Muscle layer of duodenum (tissue), 2 donors: Measurements from ENCODE around the gene PTCHD1.

Experiments used
- H3K27ac ChIP-seq: one replicate; pipeline ENCODE4 v1.7.0; 2013; ENCODE audit warnings: mild to moderate bottlenecking, low read length
- H3K27me3 ChIP-seq: one replicate; pipeline ENCODE4 v1.7.0; 2013; ENCODE audit warnings: low read depth, mild to moderate bottlenecking, control low read depth, low read length
- H3K36me3 ChIP-seq, 2 donors: one replicate each; pipeline ENCODE4 v1.7.0; 2013; ENCODE audit warnings: low read length in 2 of 2, control low read depth in 1 of 2, mild to moderate bottlenecking in 1 of 2; ENCODE audit not compliant: insufficient read depth in 2 of 2, control insufficient read depth in 1 of 2
- H3K4me1 ChIP-seq, 2 donors: one replicate each; pipeline ENCODE4 v1.7.0; 2013; ENCODE audit warnings: low read length in 2 of 2, mild to moderate bottlenecking in 2 of 2, control low read depth in 1 of 2, moderate library complexity in 1 of 2; ENCODE audit not compliant: insufficient read depth in 2 of 2, control insufficient read depth in 1 of 2
- H3K4me3 ChIP-seq, 2 donors: one replicate each; pipeline ENCODE4 v1.7.0; 2013; ENCODE audit warnings: low read length in 2 of 2, low read depth in 1 of 2, mild to moderate bottlenecking in 1 of 2
- H3K9me3 ChIP-seq, 2 donors: one replicate each; pipeline ENCODE4 v1.7.0; 2013; ENCODE audit warnings: low read length in 2 of 2, control low read depth in 1 of 2, mild to moderate bottlenecking in 1 of 2; ENCODE audit not compliant: control insufficient read depth in 1 of 2
- donor health status: healthy.

PTCHD1 gene

GRCh38 chrX:23365541-23365940 is 30.9 kb downstream of the PTCHD1 start:
- Histone ChIP-seq H3K27ac (no peak overlapping the region), H3K27me3 (no peaks in the 10 kb centered on the region), H3K4me1 (no peaks in the 10 kb centered on the region), H3K4me3 (no peak overlapping the region), H3K36me3 (no peaks in the 10 kb centered on the region), H3K9me3 (no peaks in the 10 kb centered on the region)

GRCh38 chrX:23366914-23367313 is 32.3 kb downstream of the PTCHD1 start:
- no peaks in the 10 kb centered on the region for H3K4me1 ChIP-seq
- H3K4me3 ChIP-seq: no peak overlapping the region
- no peaks in the 10 kb centered on the region for H3K36me3 ChIP-seq
- no peak overlapping the region for H3K27ac ChIP-seq
- H3K9me3 ChIP-seq: no peaks in the 10 kb centered on the region
- H3K27me3 ChIP-seq: no peaks in the 10 kb centered on the region

GRCh38 chrX:23369027-23369426 is 34.4 kb downstream of the PTCHD1 start:
- Histone ChIP-seq H3K4me3 (no peak overlapping the region), H3K27me3 (no peaks in the 10 kb centered on the region), H3K4me1 (peaks cover 0 to 14% of the 10 kb centered on the region in 2 donors), H3K27ac (no peak overlapping the region), H3K9me3 (no peaks in the 10 kb centered on the region), H3K36me3 (no peaks in the 10 kb centered on the region)

GRCh38 chrX:23372220-23372902 is 37.7 kb downstream of the PTCHD1 start:
- no peaks in the 10 kb centered on the region for H3K9me3 ChIP-seq
- H3K4me1 ChIP-seq: peaks cover 0 to 17% of the 10 kb centered on the region in 2 donors
- no peak overlapping the region for H3K4me3 ChIP-seq
- no peaks in the 10 kb centered on the region for H3K27me3 ChIP-seq
- no peaks in the 10 kb centered on the region for H3K36me3 ChIP-seq
- no peak overlapping the region for H3K27ac ChIP-seq

- Histone ChIP-seq H3K36me3 (no peaks in the 10 kb centered on the region), H3K4me1 (peaks cover 0 to 17% of the 10 kb centered on the region in 2 donors), H3K9me3 (no peaks in the 10 kb centered on the region), H3K4me3 (no peak overlapping the region), H3K27ac (no peak overlapping the region), H3K27me3 (no peaks in the 10 kb centered on the region)
Measured at GRCh38 chrX:23373129-23373804, 38.6 kb downstream of the PTCHD1 start.

GRCh38 chrX:23374291-23374690 is 39.6 kb downstream of the PTCHD1 start:
- Histone ChIP-seq H3K36me3 (no peaks in the 10 kb centered on the region), H3K27ac (no peak overlapping the region), H3K4me3 (no peak overlapping the region), H3K4me1 (peaks cover 0 to 17% of the 10 kb centered on the region in 2 donors), H3K9me3 (no peaks in the 10 kb centered on the region), H3K27me3 (no peaks in the 10 kb centered on the region)

DNA sequence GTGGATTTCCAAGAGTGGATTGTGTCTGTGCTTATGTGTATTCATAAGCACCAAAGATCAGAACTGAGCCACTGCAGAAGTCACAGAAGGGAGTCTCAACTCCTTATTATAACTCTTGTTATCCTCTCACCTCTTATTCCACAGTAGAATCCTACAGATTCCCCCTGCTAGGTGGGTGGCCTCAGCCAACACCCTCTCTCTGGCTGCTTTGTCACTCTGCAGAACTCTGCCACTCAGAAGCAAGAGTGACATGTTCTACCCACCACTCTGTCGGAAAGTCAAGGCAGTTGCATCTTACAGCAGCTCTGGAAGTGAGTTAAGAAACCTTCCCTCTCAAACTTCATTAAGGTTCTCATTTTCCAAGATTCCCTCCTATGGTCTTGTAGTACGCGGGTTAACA is 41.9 kb downstream of the PTCHD1 start:
- peaks cover 0 to 17% of the 10 kb centered on the region in 2 donors for H3K4me1 ChIP-seq
- H3K27me3 ChIP-seq: no peaks in the 10 kb centered on the region
- no peaks in the 10 kb centered on the region for H3K36me3 ChIP-seq
- no peaks in the 10 kb centered on the region for H3K9me3 ChIP-seq
- no peak overlapping the region for H3K4me3 ChIP-seq
- no peak overlapping the region for H3K27ac ChIP-seq

DNA sequence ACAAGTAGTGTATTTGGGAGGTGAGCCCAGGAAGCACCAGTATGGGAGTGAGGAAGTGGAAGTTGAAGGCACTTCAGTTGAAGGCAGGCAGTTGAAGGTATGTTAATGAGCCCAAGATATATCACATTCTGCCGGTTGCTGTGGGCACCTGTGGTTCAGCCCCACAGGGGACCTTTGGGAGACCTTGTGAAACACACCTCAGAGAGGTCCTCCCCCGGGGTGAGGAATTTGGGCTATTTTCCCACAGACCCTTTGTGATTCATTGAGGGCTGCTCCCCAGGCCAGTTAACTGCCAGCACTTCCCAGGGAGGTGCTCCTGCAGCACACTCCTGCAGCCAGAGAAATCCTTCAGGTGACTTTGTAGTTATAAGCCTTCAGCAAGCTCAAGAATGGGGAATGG is 45.9 kb downstream of the PTCHD1 start:
- H3K27ac ChIP-seq: no peak overlapping the region
- H3K27me3 ChIP-seq: no peaks in the 10 kb centered on the region
- H3K9me3 ChIP-seq: no peaks in the 10 kb centered on the region

GRCh38 chrX:23381099-23382087 is 46.7 kb downstream of the PTCHD1 start:
- H3K27me3 ChIP-seq: no peaks in the 10 kb centered on the region
- H3K9me3 ChIP-seq: no peaks in the 10 kb centered on the region
- H3K4me1 ChIP-seq: peaks cover 0 to 5% of the 10 kb centered on the region in 2 donors
- H3K27ac ChIP-seq: no peak overlapping the region
- no peak overlapping the region for H3K4me3 ChIP-seq
- H3K36me3 ChIP-seq: no peaks in the 10 kb centered on the region

More for the DNA sequence above, 45.9 kb downstream of the PTCHD1 start:
- H3K4me1 ChIP-seq: peaks cover 0 to 8% of the 10 kb centered on the region in 2 donors
- H3K4me3 ChIP-seq: no peak overlapping the region
- H3K36me3 ChIP-seq: no peaks in the 10 kb centered on the region

- no peak overlapping the region for H3K4me3 ChIP-seq
- H3K4me1 ChIP-seq: peaks cover 0 to 13% of the 10 kb centered on the region in 2 donors
- no peaks in the 10 kb centered on the region for H3K27me3 ChIP-seq
- H3K36me3 ChIP-seq: no peaks in the 10 kb centered on the region
- no peaks in the 10 kb centered on the region for H3K9me3 ChIP-seq
- H3K27ac ChIP-seq: no peak overlapping the region
Measured at GRCh38 chrX:23382572-23382971, 47.9 kb downstream of the PTCHD1 start.

DNA sequence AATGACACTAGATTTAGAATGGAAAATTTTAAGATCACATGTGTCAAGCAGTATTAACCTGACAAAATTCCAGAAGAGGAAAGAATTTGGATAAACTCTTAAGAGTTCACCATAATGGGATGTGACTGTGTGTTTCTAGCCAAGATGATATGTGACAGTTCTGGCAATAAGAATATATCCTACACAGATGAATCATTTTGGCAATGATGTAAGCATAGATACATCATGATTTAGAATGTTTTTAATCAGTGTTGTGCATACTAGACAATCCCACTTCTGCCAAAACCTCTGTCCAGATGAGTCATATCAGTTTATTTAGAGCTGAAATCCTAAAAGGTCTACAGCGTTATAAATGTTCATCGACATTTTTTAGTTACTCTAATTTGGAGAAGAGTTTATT is 48.8 kb downstream of the PTCHD1 start:
- H3K27me3 ChIP-seq: no peaks in the 10 kb centered on the region
- no peaks in the 10 kb centered on the region for H3K36me3 ChIP-seq
- H3K4me3 ChIP-seq: no peak overlapping the region
- peaks cover 0 to 13% of the 10 kb centered on the region in 2 donors for H3K4me1 ChIP-seq
- no peak overlapping the region for H3K27ac ChIP-seq
- no peaks in the 10 kb centered on the region for H3K9me3 ChIP-seq
